ENCODE data around the gene GBGT1. TPM values are rescaled to one million over a fixed set of nuclear protein-coding genes. Genes with fewer than 3 reads are reported as not detected.

The GBGT1 gene
- total RNA-seq, 1 experiment from 2014 or later = 16.5 TPM

- TF ChIP-seq ZNF281 (CRISPR knock-in tag; IDR thresholded peaks at IDR 0.05) (no peak), MAX (CRISPR knock-in tag; IDR thresholded peaks at IDR 0.05) (peak; percentile 95), CDX4 (CRISPR knock-in tag; IDR thresholded peaks at IDR 0.05; ENCODE audit: borderline replicate concordance) (no peak; the same call in 1 of the 2 replicates), KAT7 (CRISPR knock-in tag; IDR thresholded peaks at IDR 0.05; ENCODE audit: borderline replicate concordance) (peak; percentile 84; the same call in 1 of the 2 replicates), ZNF317 (CRISPR knock-in tag; IDR thresholded peaks at IDR 0.05; ENCODE audit: borderline replicate concordance, low read depth) (0 out of 2 replicates have a peak, but pooled peaks have one; percentile 49), JAZF1 (CRISPR knock-in tag; IDR thresholded peaks at IDR 0.05) (no peak), PRRX2 (CRISPR knock-in tag; IDR thresholded peaks at IDR 0.05) (peak; percentile 75), STAT6 (CRISPR knock-in tag; conservative IDR thresholded peaks at IDR 0.05; ENCODE audit: low read depth) (no peak), GABPB1 (CRISPR knock-in tag; IDR thresholded peaks at IDR 0.05) (peak; percentile 67), EMX1 (CRISPR knock-in tag; IDR thresholded peaks at IDR 0.05) (peak; percentile 86), AR (CRISPR knock-in tag; IDR thresholded peaks at IDR 0.05) (0 out of 2 replicates have a peak, but pooled peaks have one; percentile 83), ERG (CRISPR knock-in tag; IDR thresholded peaks at IDR 0.05) (peak; percentile 84), ARID4B (CRISPR knock-in tag; IDR thresholded peaks at IDR 0.05; ENCODE audit: borderline replicate concordance) (peak; percentile 81; the same call in 1 of the 2 replicates), ZNF219 (CRISPR knock-in tag; IDR thresholded peaks at IDR 0.05; ENCODE audit: borderline replicate concordance) (0 out of 2 replicates have a peak, but pooled peaks have one; percentile 54), MXD4 (CRISPR knock-in tag; IDR thresholded peaks at IDR 0.05; ENCODE audit: borderline replicate concordance) (no peak), ZNF263 (CRISPR knock-in tag; IDR thresholded peaks at IDR 0.05; ENCODE audit: low read depth) (0 out of 2 replicates have a peak, but pooled peaks have one; percentile 35), RORB (CRISPR knock-in tag; IDR thresholded peaks at IDR 0.05) (no peak), ATF1 (CRISPR knock-in tag; IDR thresholded peaks at IDR 0.05) (no peak)
Measured at GRCh38 chr9:133149130-133150015, 14.3 kb downstream of the GBGT1 start (continued).

Data from WTC11 (cell line).